GM18868 (cell line): ENCODE data around the gene PRLR.
"Not testable (repeated sequence)": the region's sequence is repeated elsewhere in the genome, so short reads cannot be mapped to it uniquely, and the experiment has no call there.

Experiments
- ATAC-seq: cut with Tn5 transposase; IDR thresholded peaks from one replicate; pipeline ENCODE4 v1.9.1; 2021; ENCODE audit warnings: mild to moderate bottlenecking, moderate library complexity; ENCODE audit not compliant: unreplicated experiment

The PRLR gene

GRCh38 chr5:35133186-35133585, 97.1 kb downstream of the PRLR start:
- ATAC-seq = no peak

- no peak for ATAC-seq
These were observed 98.6 kb downstream of the PRLR start for GRCh38 chr5:35131723-35132122.

- ATAC-seq = peak; percentile 82
These were observed 100.3 kb downstream of the PRLR start for GRCh38 chr5:35129921-35130485.

GRCh38 chr5:35129276-35129675, 101.0 kb downstream of the PRLR start:
- no peak for ATAC-seq

GRCh38 chr5:35127006-35127405, 103.3 kb downstream of the PRLR start:
- ATAC-seq = no peak

DNA sequence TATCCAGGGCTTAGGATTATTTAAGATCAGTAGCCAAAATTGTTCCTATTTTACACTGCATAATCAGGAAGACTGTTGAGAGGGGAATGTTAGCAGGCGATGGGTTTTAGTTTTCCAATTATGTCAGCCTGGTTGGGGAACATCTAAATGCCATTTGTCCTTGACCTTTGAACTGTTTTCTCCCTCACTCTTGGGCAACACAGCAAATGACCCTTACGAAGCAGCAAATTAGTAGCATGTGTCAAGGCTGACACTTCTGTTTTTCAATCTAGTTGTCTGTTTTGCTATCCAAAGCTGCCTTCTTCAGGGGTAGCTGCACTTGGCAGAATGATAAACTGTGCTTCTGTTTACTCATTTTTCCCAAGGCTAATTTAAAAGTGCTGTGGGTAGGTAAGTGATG, 104.5 kb downstream of the PRLR start:
- ATAC-seq = no peak

DNA sequence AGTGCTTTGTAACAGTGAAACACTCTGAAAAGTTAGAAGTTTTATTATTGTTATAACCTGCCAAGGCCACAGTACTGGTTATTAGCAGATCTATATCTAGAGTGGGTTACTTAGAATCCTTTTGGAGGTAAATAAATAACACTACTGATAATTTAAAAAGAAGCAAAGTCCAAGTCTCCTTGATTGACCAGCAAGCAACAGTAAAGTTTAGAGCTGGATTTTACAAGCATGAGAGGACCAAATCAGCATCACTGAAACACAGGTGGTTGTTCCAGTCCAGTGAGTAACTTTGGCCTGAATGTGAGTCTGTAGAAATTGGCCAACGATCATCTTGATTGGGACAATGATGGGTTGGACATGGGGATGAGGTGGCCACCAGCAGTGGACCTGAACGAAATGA, 105.4 kb downstream of the PRLR start:
- ATAC-seq = no peak

DNA sequence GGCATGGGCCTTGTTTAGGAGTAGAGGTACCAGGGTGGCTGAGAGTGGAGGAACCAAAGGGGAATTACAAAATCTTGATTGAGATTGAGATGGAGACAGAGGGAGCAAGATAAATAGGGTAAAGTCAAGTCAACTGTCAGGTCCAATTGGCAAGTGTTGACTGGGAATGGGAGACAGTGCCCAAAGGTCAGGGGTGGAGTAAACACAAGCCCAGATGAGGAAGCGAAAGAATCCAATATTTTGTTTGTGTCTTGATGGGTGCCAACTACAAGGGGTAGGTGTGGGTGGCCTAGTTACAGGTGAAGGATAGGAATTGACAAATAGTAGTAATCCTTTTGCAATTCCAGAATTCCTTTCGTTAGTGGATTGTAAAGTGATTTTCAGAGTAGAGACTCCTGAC, 107.5 kb downstream of the PRLR start:
- ATAC-seq = no peak

GRCh38 chr5:35120715-35121114, 109.6 kb downstream of the PRLR start:
- ATAC-seq = no peak

DNA sequence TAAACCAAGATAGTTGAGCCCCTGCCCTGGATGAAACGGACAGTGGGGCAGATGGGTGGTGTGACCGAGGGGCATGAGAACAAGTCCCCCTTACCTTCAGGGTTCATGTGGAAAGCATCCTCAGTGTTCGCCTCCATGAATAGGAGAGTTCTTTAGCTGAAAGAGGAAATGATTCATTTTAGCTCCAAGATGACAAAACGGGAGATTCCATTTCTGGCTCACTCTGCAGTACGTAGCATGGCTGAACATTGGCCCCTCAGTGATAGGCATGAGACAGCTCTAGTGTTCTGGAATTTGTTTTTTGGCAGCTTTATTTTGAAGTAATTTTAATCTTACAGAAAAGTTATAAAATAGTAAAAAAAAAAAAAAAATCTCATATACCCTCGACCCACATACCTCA, 112.3 kb downstream of the PRLR start:
- peak; percentile 93 for ATAC-seq

- no peak for ATAC-seq
These were observed 114.4 kb downstream of the PRLR start for GRCh38 chr5:35115920-35116319.

GRCh38 chr5:35114698-35115097, 115.6 kb downstream of the PRLR start:
- ATAC-seq = no peak

GRCh38 chr5:35112300-35112699, 118.0 kb downstream of the PRLR start:
- no peak for ATAC-seq

DNA sequence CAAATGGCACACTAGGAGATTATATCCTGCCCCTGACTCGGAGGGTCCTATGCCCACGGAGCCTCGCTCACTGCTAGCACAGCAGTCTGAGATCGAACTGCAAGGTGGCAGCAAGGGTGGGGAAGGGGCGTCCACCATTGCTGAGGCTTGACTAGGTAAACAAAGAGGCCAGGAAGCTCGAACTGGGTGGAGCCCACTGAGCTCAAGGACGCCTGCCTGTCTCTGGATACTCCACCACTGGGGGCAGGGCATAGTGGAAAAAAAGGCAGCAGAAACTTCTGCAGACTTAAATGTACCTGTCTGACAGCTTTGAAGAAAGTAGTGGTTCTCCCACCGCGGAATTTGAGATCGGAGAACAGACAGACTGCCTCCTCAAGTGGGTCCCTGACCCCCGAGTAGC, 125.7 kb downstream of the PRLR start:
- ATAC-seq = not testable (repeated sequence)

GRCh38 chr5:35103637-35104299, 126.5 kb downstream of the PRLR start:
- ATAC-seq = no peak

DNA sequence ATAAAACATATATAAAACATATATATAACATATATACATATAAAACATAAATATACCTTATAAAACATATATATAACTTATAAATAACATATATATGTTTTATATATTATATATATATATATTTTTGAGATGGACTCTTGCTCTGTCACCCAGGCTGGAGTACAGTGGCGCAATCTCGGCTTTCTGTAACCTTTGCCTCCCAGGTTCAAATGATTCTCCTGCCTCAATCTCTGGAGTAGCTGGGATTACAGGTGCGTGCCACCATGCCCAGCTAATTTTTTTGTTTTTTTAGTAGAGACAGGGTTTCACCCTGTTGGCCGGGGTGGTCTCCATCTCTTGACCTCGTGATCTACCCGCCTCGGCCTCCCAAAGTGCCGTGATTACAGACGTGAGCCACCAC, 128.6 kb downstream of the PRLR start:
- not testable (repeated sequence) for ATAC-seq

GRCh38 chr5:35101016-35101415, 129.3 kb downstream of the PRLR start:
- ATAC-seq = no peak

GRCh38 chr5:35098214-35098613, 132.1 kb downstream of the PRLR start:
- peak; percentile 49 for ATAC-seq

DNA sequence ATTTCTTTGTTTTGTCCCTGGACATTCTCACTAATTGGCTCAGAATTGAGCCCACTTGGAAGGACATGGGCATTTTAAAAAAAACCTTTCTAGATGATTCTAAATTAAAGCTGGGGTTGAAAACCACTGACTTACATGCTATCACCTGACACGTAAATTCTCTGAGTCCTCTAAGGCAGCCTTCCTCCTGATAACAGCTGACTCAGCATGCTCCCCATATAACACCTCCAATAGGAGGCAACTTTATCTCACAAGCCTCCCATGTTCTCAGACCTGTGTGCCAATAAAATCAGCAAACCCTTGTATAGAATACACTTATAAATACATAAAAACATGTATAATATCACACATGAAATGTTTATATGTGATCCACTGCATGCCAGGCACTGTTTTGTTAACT, 133.4 kb downstream of the PRLR start:
- ATAC-seq = no peak

GRCh38 chr5:35096216-35096615, 134.1 kb downstream of the PRLR start:
- ATAC-seq = no peak

- no peak for ATAC-seq
These were observed 134.9 kb downstream of the PRLR start for GRCh38 chr5:35095366-35095765.

DNA sequence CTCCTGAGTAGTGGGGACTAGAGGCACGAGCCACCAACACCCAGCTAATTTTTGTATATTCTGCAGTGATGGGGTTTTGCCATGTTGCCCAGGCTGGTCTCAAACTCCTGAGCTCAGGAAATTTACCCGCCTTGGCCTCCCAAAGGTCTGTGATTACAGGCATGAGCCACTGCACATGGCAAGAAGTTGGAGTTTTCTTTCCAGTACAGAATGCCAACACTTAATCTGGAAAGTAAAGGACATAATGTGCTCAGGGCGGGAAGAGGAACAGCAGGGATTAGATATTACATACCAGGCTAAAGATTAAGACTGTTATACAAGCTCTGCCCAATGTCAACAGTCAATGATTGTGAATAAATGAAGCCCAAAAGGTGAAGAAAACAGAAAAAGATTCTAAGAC, 135.3 kb downstream of the PRLR start:
- ATAC-seq = no peak

DNA sequence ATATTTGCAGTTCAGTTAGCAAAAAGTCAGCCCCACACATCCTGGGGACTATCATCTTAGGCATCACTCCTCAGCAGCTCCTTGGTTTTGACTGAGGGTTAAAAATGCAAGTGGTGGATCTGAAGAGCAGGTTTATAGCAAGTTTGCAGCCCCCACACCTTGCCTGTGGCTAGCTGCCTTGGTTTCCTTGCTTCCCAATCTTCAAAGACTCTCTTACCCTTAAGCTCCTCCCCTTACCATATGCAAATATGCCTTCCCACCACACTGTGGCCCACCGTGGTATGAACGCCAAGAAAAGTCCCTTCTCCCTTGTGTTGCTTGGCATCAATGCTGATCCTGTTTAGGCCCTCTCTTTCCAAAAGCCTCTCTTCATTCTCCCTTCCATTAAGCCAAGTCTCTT, 137.6 kb downstream of the PRLR start:
- ATAC-seq = no peak
